Transverse colon (tissue), 4 donors: ENCODE data around the gene IER3.

Experiments
- CTCF ChIP-seq, 5 experiments: fragments of 200-600 bp in 3 of 5; fragments of 450-650 bp in 2 of 5; sonication (generic) in 3 of 5; IDR thresholded peaks; 1 replicate in 2 of 5; 2 replicates in 3 of 5; pipeline ENCODE4 v1.5.1; 2016 to 2017; ENCODE audit warnings: antibody characterized with exemption in 5 of 5, inconsistent platforms in 3 of 5, mild to moderate bottlenecking in 2 of 5, moderate library complexity in 1 of 5
- POLR2A ChIP-seq: fragments of 450-650 bp; IDR thresholded peaks from one replicate; pipeline ENCODE4 v1.6.1; 2016; ENCODE audit warnings: antibody characterized with exemption, mild to moderate bottlenecking, moderate library complexity
- POLR2AphosphoS5 ChIP-seq, 3 donors: sonication (generic); formaldehyde crosslinking; IDR thresholded peaks; one replicate each; pipeline ENCODE4 v1.6.1; 2016; ENCODE audit warnings: antibody characterized with exemption in 3 of 3

GRCh38 chr6:30749554-30750378 is 5.4 kb upstream of the IER3 start:
- peak; percentile 48 for TF ChIP-seq POLR2A
- TF ChIP-seq POLR2AphosphoS5 (IDR thresholded peaks at IDR 0.05): peak; percentile 39 to 82 (median 54)
- TF ChIP-seq CTCF (IDR thresholded peaks at IDR 0.05): peak in 2 of 5 experiments; percentile 50 to 60
